Amniotic epithelial cell (primary cell): ENCODE data around the gene BCL11B.

Source experiments
- DNase-seq: peaks from one replicate; pipeline ENCODE4 v3.0.0-alpha.2; 2010; ENCODE audit warnings: low read depth

BCL11B gene

GRCh38 chr14:99158646-99159165 lies 113.3 kb downstream of the BCL11B start:
- DNase-seq, result no peak

- no peak for DNase-seq
Observed at GRCh38 chr14:99158150-99158549, 113.8 kb downstream of the BCL11B start.

- no peak for DNase-seq
Observed at GRCh38 chr14:99157676-99158075, 114.3 kb downstream of the BCL11B start.

GRCh38 chr14:99157246-99157645 lies 114.8 kb downstream of the BCL11B start:
- DNase-seq, result no peak

GRCh38 chr14:99156814-99157213 lies 115.2 kb downstream of the BCL11B start:
- no peak for DNase-seq

- no peak for DNase-seq
Observed at GRCh38 chr14:99156090-99156425, 115.9 kb downstream of the BCL11B start.

GRCh38 chr14:99155173-99156089 lies 116.6 kb downstream of the BCL11B start:
- no peak for DNase-seq

GRCh38 chr14:99150236-99150635 lies 121.8 kb downstream of the BCL11B start:
- no peak for DNase-seq

GRCh38 chr14:99148861-99149610 lies 123.0 kb downstream of the BCL11B start:
- DNase-seq, result no peak

GRCh38 chr14:99148131-99148530 lies 123.9 kb downstream of the BCL11B start:
- DNase-seq, result no peak

- no peak for DNase-seq
Observed at GRCh38 chr14:99147366-99147740, 124.6 kb downstream of the BCL11B start.

GRCh38 chr14:99146616-99147365 lies 125.2 kb downstream of the BCL11B start:
- no peak for DNase-seq

GRCh38 chr14:99145307-99145706 lies 126.7 kb downstream of the BCL11B start:
- no peak for DNase-seq

GRCh38 chr14:99143793-99144192 lies 128.2 kb downstream of the BCL11B start:
- DNase-seq, result no peak

GRCh38 chr14:99143126-99143525 lies 128.9 kb downstream of the BCL11B start:
- no peak for DNase-seq

- DNase-seq, result no peak
Observed at GRCh38 chr14:99141236-99141635, 130.8 kb downstream of the BCL11B start.

- DNase-seq, result no peak
Observed at GRCh38 chr14:99138999-99139865, 132.8 kb downstream of the BCL11B start.

GRCh38 chr14:99137913-99138571 lies 134.0 kb downstream of the BCL11B start:
- DNase-seq, result no peak

- DNase-seq, result no peak
Observed at GRCh38 chr14:99137001-99137700, 134.8 kb downstream of the BCL11B start.

- no peak for DNase-seq
Observed at GRCh38 chr14:99136401-99136800, 135.6 kb downstream of the BCL11B start.
